Right renal pelvis (tissue), 4 donors: ENCODE data around the gene REEP6. TPM values are rescaled to one million over a fixed set of nuclear protein-coding genes. Genes with fewer than 3 reads are reported as not detected.

Experiments
- DNase-seq, 4 donors: peaks; one replicate each; pipeline ENCODE4 v3.0.0-alpha.2; 2013; ENCODE audit warnings: low read depth in 4 of 4, low spot score in 3 of 4, missing footprints in 1 of 4
- polyA plus RNA-seq, 4 donors: library from polyadenylated mRNA; unstranded; fragments of 120-200 nt; gene quantifications; one replicate each; pipeline ENCODE4 v1.2.1, GENCODE V29; 2013; ENCODE audit not compliant: insufficient read length in 4 of 4

Gene REEP6
- polyA plus RNA-seq = 10 to 100 TPM in 3 of 4 donors, 1 to 10 TPM in 1; 9.9 to 31.5 (median 17.0) TPM

DNA sequence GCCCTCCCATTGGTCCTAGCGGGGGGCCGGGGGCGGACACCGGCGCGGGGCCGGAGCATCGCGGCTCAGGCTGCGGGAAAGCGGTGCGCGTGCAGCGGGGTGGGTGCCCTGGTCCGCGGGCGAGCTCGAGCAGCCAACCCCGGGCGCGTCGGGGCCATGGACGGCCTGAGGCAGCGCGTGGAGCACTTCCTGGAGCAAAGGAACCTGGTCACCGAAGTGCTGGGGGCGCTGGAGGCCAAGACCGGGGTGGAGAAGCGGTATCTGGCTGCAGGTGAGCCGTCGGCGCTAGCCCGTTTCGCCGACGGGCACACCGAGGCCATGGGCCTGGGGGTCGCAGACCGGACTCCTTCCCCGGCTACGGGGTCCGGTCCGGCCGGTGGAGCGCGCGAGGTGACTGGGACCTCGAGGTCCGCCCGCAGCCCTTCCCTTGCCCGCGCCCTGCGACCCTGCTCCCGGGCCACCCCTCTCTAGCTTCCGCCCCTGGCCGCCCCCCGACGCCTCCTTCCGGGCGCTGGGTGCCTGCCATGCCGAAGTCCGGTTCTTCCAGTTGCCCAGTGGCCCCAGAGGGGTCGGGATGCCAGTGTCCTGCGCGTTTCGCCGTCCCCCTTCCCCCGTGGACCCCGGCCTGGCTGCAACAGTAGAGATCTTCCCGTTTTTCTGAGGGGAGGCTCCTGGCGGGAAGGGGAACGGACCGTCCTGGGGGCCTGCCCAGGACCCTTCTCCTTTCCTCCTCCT, at the start of gene REEP6:
Gene REEP6 (plus strand): TSS at position 68 of the 735 bp plus-strand sequence. CDS start 89 bp downstream, at position 157.
- DNase-seq = no peak

DNA sequence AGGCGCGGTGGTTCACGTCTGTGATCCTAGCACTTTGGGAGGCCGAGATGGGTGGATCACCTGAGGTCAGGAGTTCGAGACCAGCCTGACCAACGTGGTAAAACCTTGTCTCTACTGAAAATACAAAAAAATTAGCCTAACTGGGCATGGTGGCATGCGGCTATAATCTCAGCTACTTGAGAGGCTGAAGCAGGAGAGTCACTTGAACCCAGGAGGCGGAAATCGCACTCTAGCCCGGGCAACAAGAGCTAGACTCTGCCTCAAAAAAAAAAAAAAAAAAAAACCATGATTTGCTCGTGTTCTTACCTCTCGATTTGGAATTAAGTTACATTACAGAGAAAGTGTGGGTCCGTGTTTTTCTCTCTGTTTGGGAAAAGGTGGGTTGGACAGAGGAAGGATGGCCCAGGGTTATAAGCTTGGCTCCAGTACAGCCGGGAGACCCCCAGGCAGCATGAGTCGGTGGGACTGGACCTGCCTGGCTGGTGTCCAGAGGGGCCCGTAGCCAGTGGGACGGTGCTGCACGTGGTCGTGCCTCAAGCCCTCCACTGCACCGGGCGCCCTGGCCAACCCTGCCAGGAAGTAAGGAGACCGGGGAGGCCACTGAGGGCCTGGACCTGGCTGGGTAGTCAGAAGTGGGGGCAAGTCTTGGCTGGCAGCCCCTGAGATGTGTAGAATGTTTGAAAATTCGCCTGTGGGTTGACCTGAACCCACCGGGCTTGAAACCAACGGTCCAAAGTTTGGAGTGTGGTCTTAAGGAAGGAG, 49.1 kb upstream of the REEP6 start:
- no peak for DNase-seq

DNA sequence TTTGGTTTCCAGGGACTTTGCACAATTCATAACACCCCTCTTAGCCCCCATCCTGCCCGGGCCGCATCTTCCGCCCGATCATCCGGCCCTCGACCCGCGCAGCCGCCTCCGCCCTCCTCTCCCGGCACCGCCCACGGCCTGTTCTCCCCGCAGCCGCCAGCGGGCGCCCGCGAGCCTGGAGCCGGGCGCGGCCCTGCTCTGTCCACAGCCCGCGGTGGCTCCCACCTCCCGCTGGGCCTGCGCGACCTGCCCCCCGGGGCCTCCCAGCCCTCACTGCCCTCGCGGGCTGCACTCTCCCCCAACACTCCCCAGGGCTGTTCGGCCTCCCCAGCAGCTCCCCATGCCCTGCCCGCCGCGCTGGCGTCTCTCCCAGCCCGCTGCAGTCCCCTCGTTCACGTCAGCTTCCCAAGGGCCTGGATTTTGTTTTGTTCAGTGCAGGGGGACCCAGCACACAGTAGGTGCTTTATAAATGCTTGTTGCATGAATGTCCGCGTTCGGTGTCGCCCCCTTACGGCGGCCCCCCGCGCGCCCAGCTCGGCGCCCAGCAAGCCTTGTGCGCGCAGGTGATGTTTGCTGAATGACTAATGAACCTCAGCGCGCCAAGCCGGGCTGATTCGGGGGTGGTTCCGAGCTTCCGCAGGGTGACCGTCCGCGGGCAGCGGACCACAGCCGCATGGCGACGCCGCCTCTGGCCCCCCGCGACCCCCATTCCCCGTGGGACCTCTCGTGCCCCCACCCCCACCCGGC, 45.6 kb upstream of the REEP6 start:
- no peak for DNase-seq

DNA sequence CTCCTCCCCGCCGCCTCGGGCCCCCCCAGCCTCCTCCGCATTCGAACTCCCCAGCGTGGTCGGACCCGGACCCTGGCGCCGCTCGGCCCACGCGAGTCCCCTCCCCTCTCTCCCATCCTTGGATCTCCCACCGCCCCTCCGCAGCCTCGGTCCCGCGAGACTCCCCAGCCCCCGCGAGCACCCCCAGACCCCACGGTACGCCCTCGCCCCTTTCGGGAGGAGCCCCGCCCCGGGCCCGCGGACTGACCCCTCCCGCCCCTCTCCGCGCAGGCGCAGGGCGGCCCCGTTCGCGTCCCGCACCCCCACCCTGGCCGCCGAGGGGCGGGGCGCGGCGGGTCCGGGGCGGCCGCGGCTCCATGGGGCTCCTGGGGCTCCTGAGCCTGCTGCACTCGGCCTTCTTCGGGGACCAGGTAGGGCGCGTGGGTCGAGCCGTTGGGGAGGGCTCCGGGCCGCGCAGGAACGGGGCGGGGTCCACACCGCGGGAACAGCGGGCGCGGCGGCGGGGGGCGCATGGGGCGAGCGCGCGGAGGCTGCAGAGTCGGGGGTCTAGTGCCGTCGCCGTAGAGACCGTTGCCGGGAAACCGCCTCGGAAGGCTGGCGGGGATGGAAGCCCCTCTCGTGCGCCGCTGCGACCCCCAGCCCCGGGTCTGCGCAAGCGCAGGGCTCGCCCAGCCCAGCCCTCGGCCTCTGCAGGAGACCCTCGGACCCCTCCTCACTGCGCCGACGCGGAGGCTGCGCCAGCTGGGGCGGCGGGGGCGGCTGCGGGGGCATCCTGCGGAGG, 44.9 kb upstream of the REEP6 start:
- DNase-seq = no peak

DNA sequence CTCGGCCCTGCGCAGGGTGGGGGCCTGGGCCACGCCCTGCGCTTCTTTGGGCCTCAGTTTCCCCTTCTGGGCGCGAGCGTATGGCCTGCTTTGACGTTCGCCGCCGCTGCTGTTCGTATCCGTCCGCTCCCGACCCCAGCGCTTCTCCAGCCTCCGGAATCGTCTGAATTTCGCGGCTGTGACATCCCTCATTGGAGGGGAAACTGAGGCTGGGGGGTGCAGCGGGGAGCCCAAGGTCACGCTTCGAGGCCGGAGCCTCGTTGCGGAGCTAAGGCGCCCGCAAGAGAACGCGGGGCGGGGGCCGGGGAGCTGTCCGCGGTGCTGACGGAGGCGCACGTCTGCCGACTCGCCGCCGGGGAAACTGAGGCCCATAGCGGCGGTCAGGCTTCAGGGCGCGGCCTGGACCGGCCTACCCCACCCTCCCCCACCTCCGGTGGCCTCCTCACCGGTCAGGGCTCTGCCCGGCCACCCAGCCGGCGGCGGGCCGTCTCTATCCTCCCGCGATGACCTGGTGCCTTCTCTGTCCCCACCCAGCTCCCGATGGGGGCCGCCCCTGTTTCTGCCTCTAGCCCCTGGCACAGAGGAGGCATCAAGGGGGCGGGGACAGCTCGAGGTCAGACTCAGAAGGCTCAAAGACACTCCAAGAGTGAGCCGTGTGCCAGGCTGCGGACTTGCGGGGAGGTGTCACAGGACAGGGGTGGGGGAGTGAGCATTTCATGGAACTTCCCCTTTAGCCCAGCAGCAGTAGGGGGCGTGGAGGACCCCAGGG, 44.1 kb upstream of the REEP6 start:
- DNase-seq = no peak

DNA sequence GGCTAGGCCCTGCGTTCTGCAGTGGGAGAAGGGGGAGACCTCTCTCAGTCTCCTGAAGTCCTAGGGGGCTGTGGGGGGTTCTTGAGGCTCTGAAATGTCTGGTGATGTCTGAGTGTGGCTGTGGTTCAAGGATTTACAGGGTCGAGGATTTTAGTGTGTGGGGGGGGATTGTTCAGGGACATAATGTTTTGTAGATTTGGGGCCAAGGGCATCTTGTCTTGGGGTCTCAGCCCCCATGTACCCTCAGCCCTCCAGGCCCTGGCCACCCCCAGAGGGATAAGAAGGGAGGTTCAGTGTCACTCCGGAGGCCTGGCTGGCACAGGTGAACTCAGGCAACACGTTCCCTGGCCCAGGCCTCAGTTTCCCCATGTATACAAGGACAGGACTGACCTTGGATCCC, 43.5 kb upstream of the REEP6 start:
- no peak for DNase-seq

DNA sequence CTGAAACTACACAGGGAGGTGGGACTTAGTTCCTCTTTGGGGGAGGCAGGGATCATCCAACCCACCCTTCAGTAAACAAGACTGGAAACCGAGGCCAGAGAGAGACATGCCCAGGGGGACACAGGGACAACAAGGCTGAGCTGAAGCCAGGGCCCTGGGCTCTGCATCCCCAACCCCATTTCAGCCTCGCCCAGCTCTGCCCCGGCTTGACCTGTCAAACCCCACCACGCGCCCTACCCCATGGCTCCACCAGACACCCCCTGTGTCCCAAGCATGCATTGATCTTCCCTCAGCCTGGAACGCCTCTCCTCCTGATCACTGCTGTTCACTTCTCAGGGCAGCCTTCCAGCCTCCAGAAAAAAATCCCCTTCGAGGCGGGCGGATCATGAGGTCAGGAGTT, 43.0 kb upstream of the REEP6 start:
- DNase-seq = no peak

DNA sequence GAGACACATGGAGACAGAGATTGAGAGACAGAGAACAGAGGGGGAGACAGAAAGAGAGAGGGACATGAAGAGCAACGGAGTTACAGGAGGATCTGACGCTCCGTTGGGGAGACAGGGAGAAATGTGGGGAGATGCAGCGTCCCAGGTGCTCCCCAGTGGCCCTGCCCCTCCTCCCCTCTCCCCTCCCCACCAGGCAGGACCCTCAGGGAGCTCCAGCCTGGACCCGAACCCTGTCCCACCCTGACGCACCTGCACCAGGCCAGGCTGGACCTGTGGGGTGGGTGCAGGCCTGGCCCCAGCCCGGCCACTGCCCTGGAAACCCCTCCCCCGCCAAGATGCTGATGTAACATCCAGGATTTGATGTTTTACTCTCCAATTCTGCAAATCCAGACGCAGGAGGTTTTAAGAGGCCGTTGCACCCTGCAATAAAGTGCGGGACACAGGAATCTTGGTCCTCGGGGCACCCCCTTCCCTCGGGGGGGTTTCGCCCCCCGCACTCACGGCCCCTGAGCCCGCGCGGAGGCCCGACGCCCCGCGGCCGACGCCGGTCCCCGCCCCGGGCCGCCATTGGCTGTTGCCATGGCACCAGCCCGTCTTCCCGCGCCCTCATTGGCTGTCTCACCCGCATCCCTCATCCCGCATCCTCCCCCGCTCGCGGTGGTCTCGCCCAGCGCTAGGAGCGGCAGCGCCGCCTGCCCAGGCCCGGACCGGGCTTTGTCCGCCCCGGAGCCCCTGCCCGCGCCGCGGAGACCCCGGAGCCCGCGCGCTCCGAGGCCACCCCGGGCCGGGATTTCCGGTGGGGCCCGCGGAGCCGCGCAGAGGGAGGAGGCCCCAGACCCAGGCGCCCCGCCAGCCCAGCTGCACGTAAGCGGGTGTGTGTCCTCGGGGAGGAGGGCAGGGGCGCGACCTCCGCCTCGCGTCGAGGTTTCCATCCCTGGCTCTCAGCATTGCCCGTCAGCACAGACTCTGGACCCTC, 41.2 kb upstream of the REEP6 start, which contains the start of gene APC2:
Gene APC2 (plus strand): TSS at position 655 of the 976 bp plus-strand sequence. CDS start 2,881 bp downstream, outside the sequence.
- no peak for DNase-seq

- DNase-seq = no peak
Measured at GRCh38 chr19:1450735-1451731, 39.9 kb upstream of the REEP6 start.

- no peak for DNase-seq
Measured at GRCh38 chr19:1451916-1452801, 38.8 kb upstream of the REEP6 start.

GRCh38 chr19:1452802-1453524, 38.0 kb upstream of the REEP6 start:
- no peak for DNase-seq

DNA sequence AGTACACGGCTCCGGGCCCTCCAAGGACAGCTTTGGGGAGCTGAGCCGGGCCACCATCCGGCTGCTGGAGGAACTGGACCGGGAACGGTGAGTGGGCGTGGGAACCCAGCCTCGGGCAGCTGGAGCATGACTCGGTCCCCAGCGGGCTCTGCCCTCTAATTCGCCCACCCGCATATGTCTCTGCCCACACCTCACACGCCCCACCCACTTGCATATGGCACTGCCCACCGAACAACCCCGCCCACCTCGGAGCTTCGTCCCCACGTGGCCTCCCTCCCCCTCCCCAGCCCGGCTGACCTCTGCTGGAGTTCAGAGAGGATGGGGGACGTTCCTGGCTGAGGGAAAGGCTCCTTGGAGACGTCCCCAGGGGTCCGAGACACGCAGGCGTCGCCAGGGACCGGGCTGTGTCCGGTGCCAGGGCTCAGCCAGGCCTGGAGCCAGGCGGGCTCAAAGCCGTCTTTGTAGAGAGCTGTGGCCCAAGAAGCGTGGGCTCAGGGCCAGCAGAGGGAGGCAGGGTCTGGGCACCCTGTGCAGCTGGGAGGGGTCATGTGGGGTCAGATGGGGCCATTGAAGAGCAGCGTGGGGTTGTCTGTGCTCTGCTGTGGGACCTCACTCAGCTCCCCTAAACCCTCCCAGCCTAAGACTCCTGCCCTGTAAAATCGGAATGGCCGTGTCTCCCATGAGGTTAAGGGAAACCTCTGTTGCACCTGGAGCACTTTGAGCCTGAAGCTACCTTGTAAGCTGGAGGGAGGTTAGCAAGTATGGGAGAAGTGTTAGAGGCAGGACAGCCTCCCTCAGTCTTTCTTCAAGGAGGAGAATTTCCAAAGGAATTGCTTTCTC, 37.2 kb upstream of the REEP6 start:
- DNase-seq = no peak

DNA sequence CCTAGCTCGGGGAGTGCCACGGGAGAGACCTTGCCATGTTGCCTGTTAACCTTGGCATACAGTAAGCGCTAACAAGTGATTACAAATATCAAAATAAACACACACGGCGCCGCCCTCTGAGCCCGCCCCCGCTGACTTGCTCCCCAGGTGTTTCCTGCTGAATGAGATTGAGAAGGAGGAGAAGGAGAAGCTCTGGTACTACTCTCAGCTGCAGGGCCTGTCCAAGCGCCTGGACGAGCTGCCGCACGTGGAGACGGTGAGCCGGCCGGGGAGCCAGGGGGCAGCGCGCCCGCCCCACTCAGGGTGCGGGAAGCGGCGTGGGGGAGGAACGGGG, 36.0 kb upstream of the REEP6 start:
- DNase-seq = no peak

- DNase-seq = no peak
Measured at GRCh38 chr19:1455336-1456120, 35.5 kb upstream of the REEP6 start.
